Peyer's patch (tissue), 4 donors: ENCODE results near the gene MFSD2B. TPM values are rescaled to one million over a fixed set of nuclear protein-coding genes. Genes with fewer than 3 reads are reported as not detected.

Source experiments
- DNase-seq, 3 donors: peaks; one replicate each; pipeline ENCODE4 v3.0.0-alpha.2; 2017 to 2019
- H3K27ac ChIP-seq, 4 donors: fragments of 200-600 bp; sonication (generic); one replicate each; pipeline ENCODE4 v1.5.1; 2016 to 2019
- H3K27me3 ChIP-seq, 2 donors: fragments of 200-600 bp; sonication (generic); one replicate each; pipeline ENCODE4 v1.5.1; 2019
- H3K36me3 ChIP-seq, 3 donors: fragments of 200-600 bp; sonication (generic); one replicate each; pipeline ENCODE4 v1.5.1; 2016 to 2019
- H3K4me1 ChIP-seq, 4 donors: fragments of 200-600 bp; sonication (generic); one replicate each; pipeline ENCODE4 v1.5.1; 2016 to 2019
- H3K4me3 ChIP-seq, 4 donors: fragments of 200-600 bp; sonication (generic); 1 replicate in 3 of 4; 2 replicates in 1 of 4; pipeline ENCODE4 v1.5.1; 2016 to 2019; ENCODE audit warnings: mild to moderate bottlenecking in 1 of 4
- H3K9me3 ChIP-seq, 4 donors: fragments of 200-600 bp; sonication (generic); one replicate each; pipeline ENCODE4 v1.5.1; 2016 to 2019; ENCODE audit warnings: mild to moderate bottlenecking in 1 of 4
- POLR2A ChIP-seq, 2 donors: fragments of 450-650 bp; IDR thresholded peaks; one replicate each; pipeline ENCODE4 v1.5.1; 2017; ENCODE audit warnings: antibody characterized with exemption in 2 of 2, mild to moderate bottlenecking in 2 of 2, moderate library complexity in 2 of 2
- total RNA-seq, 4 donors: library from RNA; depleted of rRNA; stranded (reverse); fragments of >200 nt; gene quantifications; one replicate each; pipeline ENCODE4 v1.1.0, GENCODE V29; 2016
- TF ChIP-seq, protein P1 (sequence below), 6 experiments: fragments of 450-650 bp in 4 of 6; fragments of 200-600 bp in 2 of 6; sonication (generic) in 1 of 6; IDR thresholded peaks; one replicate each; pipeline ENCODE4 v1.5.1; 2017 to 2019; ENCODE audit warnings: antibody characterized with exemption in 6 of 6, mild to moderate bottlenecking in 3 of 6, moderate library complexity in 1 of 6

MFSD2B gene, protein sequence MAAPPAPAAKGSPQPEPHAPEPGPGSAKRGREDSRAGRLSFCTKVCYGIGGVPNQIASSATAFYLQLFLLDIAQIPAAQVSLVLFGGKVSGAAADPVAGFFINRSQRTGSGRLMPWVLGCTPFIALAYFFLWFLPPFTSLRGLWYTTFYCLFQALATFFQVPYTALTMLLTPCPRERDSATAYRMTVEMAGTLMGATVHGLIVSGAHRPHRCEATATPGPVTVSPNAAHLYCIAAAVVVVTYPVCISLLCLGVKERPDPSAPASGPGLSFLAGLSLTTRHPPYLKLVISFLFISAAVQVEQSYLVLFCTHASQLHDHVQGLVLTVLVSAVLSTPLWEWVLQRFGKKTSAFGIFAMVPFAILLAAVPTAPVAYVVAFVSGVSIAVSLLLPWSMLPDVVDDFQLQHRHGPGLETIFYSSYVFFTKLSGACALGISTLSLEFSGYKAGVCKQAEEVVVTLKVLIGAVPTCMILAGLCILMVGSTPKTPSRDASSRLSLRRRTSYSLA
- total RNA-seq, result not detected

DNA sequence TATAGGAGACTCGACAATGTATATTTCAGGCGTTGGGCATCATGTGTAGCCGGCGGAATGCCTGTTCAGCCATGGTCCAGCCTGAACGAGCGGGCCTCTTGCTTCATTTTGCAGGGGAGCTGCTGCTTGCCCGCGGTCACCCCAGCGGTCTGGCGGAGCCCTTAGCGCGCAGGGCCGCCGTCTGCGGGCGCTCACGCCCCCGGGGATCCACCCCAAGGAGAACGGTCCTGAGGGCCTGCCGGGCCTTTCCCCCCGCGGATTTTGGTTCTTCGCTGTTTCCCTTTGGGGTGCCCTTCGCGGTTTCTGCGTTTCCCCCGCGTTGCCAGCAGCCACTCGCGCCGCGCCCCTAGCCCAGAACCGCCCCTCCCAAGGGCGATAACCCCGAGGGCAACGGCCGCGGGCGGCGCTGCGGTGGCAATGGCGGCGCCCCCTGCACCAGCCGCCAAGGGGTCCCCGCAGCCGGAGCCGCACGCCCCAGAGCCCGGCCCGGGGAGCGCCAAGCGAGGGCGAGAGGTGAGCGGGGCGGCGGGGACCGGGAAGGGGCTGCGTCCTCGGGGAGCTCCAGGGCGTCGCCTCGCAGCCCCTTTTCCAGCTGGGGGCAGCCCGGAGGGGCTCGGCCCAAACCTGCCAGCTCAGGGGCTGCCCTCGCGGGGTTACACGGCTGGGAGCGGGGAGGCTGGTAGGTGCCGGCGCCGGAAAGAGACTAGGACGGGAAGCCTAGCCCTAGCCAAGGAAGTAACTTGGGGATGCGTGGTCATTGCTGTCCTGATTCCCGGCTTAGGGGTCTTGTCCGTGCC lies at the start of gene MFSD2B:
Gene MFSD2B (plus strand): TSS at position 406 of the 797 bp plus-strand sequence. CDS start 12 bp downstream, at position 418.
- TF ChIP-seq POLR2A (IDR thresholded peaks at IDR 0.05), result no peak
- TF ChIP-seq, protein P1, sequence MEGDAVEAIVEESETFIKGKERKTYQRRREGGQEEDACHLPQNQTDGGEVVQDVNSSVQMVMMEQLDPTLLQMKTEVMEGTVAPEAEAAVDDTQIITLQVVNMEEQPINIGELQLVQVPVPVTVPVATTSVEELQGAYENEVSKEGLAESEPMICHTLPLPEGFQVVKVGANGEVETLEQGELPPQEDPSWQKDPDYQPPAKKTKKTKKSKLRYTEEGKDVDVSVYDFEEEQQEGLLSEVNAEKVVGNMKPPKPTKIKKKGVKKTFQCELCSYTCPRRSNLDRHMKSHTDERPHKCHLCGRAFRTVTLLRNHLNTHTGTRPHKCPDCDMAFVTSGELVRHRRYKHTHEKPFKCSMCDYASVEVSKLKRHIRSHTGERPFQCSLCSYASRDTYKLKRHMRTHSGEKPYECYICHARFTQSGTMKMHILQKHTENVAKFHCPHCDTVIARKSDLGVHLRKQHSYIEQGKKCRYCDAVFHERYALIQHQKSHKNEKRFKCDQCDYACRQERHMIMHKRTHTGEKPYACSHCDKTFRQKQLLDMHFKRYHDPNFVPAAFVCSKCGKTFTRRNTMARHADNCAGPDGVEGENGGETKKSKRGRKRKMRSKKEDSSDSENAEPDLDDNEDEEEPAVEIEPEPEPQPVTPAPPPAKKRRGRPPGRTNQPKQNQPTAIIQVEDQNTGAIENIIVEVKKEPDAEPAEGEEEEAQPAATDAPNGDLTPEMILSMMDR (IDR thresholded peaks at IDR 0.05), result no peak
- H3K4me3 ChIP-seq, result peak within 1 kb of the TSS in 3 of 4 donors; percentile 22 to 59 (median 49)
- peaks cover 0 to 16% of the 10 kb centered on the region in 2 donors for H3K27me3 ChIP-seq
- no peak within 1 kb of the TSS for H3K27ac ChIP-seq
- peaks cover 0 to 11% (median 6%) of the 10 kb centered on the region in 4 donors for H3K4me1 ChIP-seq
- peak in 1 of 3 donors; percentile 50 for DNase-seq
- no peaks in the 10 kb centered on the region for H3K9me3 ChIP-seq
- H3K36me3 ChIP-seq, result no peaks in the 10 kb centered on the region

DNA sequence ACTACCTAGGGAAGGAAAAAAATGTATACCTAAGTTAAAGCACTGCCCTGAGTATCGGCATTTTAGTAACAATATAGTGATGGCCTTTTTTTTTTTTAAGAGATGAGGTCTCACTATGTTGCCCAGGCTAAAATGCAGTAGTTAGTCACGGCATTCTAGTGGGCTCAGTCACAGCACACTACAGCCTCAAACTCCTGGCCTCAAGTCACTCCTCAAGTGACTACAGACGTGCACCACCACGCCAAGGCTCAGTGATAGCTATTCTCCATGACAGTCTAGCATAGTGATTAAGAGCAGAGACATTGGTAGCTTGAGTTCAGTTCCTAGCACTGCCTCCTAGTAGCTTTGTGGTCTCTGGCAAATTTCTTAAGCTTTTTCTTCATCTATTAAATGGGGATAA lies 42.0 kb upstream of the MFSD2B start:
- no peak for TF ChIP-seq POLR2A (IDR thresholded peaks at IDR 0.05)
- TF ChIP-seq, protein P1 (IDR thresholded peaks at IDR 0.05), result no peak

DNA sequence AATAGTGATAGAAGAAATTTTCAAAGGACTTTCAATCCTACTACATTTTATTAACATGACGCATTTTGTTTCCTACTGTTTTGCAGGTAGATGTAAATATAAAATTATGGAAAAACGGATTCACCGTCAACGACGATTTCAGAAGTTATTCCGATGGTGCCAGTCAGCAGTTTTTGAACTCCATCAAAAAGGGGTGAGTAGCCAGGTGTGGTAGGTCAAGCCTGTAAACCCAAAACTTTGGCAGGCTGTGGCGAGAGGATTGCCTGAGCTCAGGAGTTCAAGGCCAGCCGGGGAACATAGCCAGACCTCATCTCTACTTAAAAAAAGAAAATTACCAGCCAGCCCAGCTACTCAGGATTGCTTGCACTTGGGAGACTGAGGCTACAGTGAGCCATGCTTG lies 33.0 kb upstream of the MFSD2B start:
- Histone ChIP-seq H3K9me3 (no peaks in the 10 kb centered on the region), H3K36me3 (peaks cover 0 to 30% (median 0%) of the 10 kb centered on the region in 3 donors), H3K4me3 (no peak overlapping the region), H3K27ac (no peak overlapping the region), H3K4me1 (no peaks in the 10 kb centered on the region), H3K27me3 (no peaks in the 10 kb centered on the region)
- no peak for DNase-seq
- TF ChIP-seq, protein P1 (IDR thresholded peaks at IDR 0.05), result no peak
- TF ChIP-seq POLR2A (IDR thresholded peaks at IDR 0.05), result no peak

More for the DNA sequence above, 42.0 kb upstream of the MFSD2B start:
- Histone ChIP-seq H3K27ac (no peak overlapping the region), H3K4me1 (no peaks in the 10 kb centered on the region), H3K9me3 (no peaks in the 10 kb centered on the region), H3K27me3 (no peaks in the 10 kb centered on the region), H3K36me3 (peaks cover 0 to 20% (median 0%) of the 10 kb centered on the region in 3 donors), H3K4me3 (no peak overlapping the region)
- DNase-seq, result no peak

DNA sequence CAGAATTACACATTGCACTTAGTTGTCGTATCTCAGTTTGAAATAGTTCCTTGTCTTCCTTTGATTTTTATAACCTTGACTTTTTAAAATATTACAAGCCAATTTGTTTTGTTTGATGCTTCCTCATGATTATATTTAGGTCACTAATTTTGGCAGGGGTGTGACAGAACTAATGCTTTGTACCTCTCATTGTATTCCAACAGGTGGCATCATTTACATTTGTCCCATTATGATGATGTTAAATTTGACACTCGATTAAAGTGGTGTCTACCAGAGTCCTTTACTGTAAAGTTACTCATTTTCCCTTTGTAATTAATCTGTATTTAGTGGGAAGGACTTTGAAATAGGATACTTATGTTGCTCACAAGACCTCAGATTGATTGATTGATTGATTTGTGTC lies 21.5 kb upstream of the MFSD2B start:
- no peaks in the 10 kb centered on the region for H3K4me1 ChIP-seq
- no peak for DNase-seq
- H3K9me3 ChIP-seq, result no peaks in the 10 kb centered on the region
- TF ChIP-seq, protein P1 (IDR thresholded peaks at IDR 0.05), result peak in 3 of 6 experiments; percentile 47 to 57 (median 50)
- TF ChIP-seq POLR2A (IDR thresholded peaks at IDR 0.05), result no peak
- H3K27me3 ChIP-seq, result no peaks in the 10 kb centered on the region
- H3K4me3 ChIP-seq, result no peak overlapping the region
- H3K27ac ChIP-seq, result no peak overlapping the region
- peaks cover 0 to 32% (median 0%) of the 10 kb centered on the region in 3 donors for H3K36me3 ChIP-seq

DNA sequence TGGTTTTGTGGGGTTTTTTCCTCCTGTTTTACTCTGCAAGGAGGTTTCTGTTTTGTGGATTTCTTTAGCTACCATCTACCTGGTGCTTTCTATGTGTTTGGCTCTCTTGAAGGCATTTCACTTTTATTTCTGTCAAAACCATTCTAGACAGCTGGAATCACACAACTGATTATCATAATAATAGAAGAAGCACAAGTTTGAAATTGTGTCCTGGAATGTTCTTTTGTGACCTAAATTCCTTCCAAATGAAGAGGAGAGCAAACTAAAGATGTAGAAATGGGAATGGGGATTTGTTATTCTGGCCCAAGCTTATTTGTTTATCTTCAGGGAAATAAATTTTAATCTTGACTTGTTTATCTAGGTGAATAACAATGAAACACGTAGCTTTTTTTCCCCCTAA lies 17.0 kb upstream of the MFSD2B start:
- H3K27ac ChIP-seq, result no peak overlapping the region
- no peaks in the 10 kb centered on the region for H3K36me3 ChIP-seq
- no peaks in the 10 kb centered on the region for H3K9me3 ChIP-seq
- TF ChIP-seq, protein P1 (IDR thresholded peaks at IDR 0.05), result no peak
- TF ChIP-seq POLR2A (IDR thresholded peaks at IDR 0.05), result no peak
- H3K27me3 ChIP-seq, result no peaks in the 10 kb centered on the region
- DNase-seq, result no peak
- H3K4me3 ChIP-seq, result no peak overlapping the region
- H3K4me1 ChIP-seq, result no peaks in the 10 kb centered on the region
